Activated T-cell treated with anti-CD3 and anti-CD28 coated beads, Interleukin-2, amount 50 U/mL, for 48 hours (primary cell): Measurements from ENCODE around the gene TSC1.
"Not testable (repeated sequence)": the region's sequence is repeated elsewhere in the genome, so short reads cannot be mapped to it uniquely, and the experiment has no call there.

ENCODE experiments used
- DNase-seq, 2 experiments: peaks; one replicate each; pipeline ENCODE4 v3.0.0-alpha.2; 2020

TSC1 gene

DNA sequence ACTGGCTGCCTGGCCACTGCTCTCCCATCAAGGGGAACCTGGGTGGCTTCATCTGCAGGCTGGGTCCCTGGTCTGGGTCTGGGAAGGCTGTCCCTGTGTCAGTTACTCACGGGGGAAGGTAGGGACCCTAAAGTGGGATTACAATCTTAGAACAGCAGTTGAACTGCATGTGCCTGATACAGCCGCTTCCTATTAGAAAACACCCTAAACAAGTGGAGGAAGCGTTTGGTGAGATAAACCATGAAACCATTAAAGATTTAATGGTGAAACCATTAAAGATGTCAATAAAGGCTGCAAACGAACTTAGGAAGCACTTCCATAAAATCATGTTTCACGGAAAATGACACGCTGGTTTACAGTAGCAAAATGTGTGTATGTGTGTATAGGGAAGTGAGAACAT is 31.5 kb upstream of the TSC1 start:
- no peak for DNase-seq

- DNase-seq, result peak in 1 of 2 experiments; percentile 47
These were observed 29.3 kb upstream of the TSC1 start for GRCh38 chr9:132973713-132974112.

DNA sequence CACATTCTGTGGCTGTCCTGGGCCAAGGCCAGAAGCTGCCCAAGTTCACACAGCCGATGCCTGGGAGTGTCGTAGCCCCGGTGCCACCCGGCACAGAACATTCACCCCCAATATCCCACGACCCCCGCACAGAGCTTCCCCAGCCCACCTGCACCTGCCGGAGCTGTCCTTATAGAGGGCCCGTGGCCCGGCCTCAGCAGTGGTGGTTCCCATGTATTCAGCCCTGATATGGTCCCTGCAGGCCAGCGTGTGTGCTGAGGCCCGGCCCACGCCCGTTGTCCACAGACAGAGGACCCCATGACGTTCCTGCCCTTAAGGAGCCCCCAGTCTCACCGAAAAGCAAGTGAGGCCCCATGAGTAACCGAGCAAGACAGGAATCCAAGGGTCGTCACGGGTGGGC is 28.8 kb upstream of the TSC1 start:
- no peak for DNase-seq

DNA sequence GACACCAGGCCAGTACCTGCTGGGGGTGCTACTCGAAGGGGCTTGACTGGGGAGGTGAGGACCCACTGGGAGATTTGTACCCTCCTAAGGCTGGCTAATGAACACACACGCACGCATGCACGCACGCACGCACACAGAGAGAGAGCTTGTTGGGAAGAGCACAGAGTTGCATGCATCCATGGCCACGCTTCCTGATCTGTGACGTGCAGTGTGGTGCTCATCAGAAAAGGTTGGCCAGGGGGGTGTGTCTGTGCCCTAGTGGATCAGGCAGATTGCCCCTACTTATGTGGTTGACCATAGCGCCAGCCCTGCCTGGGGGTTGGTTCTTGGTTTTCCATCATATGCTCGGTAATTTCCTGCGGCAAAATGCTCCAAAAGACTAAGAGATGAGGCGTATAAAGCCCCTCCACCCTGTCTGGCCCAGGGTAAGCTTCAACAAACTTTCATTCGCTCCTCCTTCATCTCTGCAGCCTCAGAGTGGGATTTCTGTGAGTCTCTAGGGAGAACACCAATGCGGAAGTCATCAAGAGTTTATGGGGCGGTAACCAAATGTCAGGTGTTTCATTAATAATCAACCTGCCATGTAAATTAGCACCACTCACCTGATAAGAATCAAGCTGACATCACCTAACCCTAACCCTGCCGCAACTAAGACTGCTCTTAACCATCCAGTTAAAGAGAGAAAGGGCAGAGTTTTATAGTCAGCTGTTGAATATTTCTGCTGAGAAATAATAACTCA is 26.1 kb upstream of the TSC1 start:
- DNase-seq, result no peak

DNA sequence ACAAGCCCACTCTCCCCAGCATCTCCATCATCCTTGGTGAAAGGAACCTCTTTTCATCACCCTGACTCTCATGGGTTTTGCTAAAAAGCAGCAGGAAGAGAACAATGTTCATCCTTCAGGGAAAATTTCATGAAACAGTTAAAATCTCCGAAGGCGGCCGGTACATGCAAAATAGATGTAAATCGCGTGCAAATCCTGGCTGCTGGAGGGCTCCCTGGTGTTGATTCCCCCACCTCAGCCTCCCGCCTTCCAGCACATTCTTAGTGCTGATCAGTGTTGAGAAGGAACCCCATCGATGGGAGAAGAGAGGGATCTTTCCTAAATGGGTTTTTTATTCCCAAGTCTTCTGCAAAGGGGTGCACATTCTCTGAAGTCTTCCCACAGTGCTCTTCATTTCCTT is 25.4 kb upstream of the TSC1 start:
- no peak for DNase-seq

- not testable (repeated sequence) for DNase-seq
These were observed 23.5 kb upstream of the TSC1 start for GRCh38 chr9:132967908-132968307.

DNA sequence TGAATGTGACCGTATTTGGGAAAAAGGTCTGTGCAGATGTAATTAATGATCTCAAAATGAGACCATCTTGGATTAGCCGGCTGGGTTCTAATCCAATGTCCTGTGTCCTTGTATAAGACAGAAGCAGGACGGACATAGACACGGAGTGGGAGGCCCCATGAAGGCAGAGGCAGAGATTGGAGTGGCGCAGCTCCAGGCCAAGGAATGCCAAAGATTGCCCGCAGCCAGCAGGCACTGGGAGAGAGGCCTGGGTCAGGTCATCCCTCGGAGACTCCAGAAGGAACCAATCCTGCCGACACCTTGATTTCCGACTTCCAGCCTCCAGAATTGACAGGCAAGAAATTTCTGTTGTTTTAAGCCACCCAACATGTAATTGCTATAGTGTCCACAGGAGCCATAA is 21.1 kb upstream of the TSC1 start:
- no peak for DNase-seq

GRCh38 chr9:132961002-132961401 is 16.6 kb upstream of the TSC1 start:
- DNase-seq, result no peak

DNA sequence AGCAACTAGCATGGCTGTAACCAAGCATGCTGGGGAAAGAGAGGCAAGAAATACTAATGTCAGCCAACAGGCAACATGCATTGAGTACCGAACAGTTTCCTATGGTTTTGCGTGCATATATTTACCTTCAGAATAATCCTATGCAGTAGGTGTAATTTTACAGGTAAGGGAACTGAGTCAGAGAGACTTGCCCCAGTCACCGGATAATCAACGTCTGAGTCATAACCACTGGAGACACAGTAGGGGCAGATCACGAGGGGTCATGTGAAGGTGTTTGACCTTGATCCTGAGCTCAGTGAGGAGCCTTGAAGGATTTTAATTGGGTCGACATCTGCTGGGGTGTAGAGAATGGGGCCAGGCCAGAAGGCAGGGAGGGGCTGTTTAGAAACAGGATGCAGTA is 13.4 kb upstream of the TSC1 start:
- no peak for DNase-seq

DNA sequence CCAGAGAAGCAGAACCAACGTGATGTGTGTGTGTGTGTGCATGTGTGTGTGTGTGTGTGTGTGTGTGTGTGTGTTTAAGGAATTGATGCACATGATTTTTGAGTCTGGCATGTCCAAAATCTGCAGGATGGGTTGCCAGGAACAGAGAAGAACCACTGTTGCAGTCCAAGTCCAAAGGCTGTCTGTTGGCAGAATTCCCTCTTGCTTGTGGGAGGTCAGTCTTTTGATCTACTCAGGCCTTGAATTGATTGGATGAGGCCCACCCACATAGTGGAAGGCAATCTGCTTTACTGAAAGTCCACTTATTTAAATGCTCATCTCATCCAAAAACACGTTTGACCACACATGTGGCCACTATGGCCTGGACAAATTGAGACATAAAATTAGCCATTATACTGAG is 11.4 kb upstream of the TSC1 start:
- no peak for DNase-seq

- no peak for DNase-seq
These were observed 10.7 kb upstream of the TSC1 start for GRCh38 chr9:132955123-132955522.

GRCh38 chr9:132949709-132950108 is 5.3 kb upstream of the TSC1 start:
- DNase-seq, result no peak

DNA sequence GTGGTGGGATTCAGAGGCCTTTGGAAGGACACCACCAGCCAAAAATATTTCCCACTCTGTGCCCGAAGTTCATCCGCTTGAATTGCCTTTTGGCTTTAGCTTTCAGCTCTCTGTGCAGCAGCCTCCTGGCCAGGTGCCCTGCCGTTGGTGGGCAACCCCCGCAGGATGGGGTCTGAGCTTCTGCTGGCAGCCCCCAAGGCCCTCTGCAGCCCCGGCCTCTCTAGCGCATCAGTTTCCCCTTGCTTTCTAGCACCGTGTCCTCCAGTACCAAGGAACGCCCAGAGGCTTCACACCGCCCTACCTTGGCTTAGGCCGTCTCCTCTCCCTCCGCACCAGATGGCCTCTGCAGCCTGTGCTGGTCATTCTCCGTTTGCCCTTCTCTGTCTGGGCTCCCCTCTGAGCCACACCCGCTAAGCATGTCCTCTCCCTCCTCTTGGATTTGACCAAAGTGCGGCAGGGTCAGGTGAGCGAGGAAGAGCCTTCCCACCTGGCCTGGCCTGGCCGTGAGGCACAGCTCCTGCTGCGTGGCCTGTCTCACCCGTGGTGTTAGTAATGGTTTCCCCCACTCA is 4.2 kb upstream of the TSC1 start:
- no peak for DNase-seq

DNA sequence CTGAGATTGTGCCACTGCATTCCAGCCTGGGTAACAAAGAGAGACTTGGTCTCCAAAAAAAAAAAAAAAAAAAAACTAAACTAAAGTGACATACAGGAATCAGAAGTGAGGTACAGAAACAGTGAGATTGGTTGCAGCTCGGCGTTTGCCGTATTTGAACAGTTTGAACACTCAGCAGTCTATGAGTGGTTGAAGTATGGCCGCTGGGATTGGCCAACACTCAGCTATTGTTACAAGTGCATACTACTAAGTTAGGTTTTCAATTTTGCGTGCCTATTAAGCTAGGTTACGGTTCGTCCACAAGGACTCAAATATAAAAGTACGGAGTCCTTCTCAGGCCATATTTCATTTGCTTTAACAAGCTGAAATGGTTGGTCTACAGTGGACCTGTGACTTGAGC is 3.3 kb upstream of the TSC1 start:
- DNase-seq, result no peak

DNA sequence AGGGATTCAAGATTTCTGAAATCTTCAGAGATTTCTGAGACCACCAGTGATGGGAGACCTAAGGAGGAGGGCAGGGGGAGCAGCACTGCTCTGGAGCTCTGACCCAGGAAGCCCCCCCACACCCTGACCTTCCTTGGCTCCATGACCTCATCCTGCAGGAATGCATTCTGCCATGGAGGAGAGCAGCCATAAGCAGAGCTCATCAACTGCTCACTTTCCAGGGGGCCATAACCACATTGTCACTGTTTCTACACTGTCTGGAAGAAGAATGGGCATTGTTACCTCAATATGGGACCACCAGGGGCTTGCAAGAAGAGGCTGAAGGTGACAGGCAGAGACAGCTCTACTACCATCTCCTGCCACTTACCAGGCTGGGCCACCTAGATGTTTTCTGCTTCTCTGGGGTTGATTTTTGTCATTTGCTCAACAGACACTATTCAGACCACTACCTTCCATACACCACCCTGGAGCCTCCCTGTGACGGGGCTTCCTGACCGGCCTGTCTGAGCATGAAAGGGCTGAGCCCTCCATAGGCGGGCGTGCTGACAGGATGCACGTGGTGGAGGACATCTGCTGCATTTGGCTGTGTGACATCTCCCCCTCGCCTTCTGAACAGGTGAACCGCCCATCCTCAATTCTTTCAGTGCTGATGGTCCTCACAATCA is 2.3 kb upstream of the TSC1 start:
- no peak for DNase-seq

DNA sequence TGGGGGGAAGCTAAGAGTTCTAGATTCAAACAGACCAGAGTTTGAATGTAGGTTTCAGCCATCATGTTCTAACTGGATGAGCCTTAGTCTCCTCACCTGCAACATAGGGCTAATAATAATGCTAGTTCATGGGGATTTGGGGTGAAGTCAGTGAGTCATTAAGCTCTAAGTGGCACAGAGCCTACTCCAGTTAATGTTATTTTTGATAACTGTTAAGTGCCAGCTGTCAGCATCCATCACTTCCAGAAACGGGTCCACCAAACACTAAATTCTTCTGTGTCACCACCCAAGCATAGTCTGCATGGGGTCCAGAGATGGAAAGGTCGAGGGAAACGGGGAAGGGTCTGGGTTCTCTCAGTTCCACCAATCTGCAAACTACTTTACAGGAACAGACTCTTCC is 1.8 kb upstream of the TSC1 start:
- DNase-seq, result no peak

DNA sequence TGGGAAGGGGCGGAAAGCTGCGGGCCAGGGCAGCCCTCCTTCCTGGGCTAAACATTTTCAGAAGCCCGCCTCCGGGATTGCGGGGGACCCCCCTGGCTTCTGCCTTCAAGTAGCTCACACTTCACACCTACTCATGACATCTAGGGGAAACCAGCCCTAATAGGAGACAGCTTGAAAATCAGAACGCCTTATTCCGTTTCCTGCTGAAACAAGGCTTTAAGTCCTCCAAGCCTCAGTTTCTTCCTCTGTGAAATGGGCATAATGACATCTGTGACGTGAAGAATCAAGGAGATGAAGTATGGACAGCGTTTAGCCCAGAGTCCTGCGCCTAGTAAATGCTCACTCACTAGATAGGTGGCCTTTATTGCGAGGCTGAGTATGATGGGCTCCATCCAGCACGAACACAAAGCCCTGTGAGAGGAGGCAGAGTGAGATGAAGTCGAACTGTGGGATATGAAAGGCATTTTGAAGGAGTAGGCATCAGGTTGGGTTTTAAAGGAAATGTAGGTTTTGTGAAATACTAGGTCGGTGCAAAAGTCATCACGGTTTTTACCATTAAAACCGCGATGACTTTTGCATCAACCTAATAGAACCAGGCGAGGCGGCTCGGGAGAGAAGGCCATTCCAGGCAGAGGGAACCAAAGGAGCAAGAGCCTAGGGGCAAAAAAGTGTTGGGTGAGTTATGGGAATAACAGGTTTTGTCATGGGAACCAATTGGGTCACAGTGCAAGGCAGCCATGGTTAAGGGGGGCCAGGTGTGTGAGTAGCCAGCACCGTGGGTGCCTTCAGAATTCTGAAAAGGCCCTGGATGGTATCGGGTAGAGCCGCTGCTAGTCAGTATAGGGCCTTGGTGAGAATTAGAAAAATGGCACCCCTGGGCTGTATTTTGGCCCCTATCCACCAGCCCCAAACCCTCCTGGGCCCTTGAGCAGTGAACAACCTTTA is 1.0 kb upstream of the TSC1 start:
- DNase-seq, result no peak

DNA sequence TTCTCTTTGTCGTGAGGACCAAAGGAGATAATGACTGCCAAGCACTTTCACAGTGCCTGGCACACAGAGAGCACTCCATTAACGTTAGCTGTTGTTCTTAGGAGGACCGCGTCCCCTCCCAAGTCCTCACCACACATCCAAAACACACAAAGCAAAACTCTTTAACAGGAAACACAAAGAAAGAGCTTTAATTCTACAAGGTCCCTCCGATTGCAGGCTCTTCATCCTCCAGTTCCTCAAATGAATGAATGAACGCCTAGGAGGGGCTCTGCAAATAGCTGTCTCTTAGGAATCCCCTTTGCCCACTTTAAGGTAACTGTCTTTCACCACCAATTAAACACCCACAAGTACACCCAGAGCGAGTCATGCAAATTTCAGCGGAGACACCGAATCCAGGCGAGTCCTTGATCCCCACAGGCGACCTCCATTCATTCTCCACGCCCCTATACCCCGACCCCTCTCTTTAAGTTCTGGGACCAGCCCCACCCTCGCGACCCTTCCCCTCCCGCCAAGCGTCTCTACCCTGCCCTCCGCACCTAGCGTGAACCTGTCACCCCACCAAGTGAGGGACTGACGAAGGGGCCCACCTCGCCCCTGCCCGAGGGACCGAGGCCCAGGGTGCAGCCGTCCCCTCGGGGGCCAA is 644 bp downstream of the TSC1 start:
- peak in 1 of 2 experiments; percentile 23 for DNase-seq

DNA sequence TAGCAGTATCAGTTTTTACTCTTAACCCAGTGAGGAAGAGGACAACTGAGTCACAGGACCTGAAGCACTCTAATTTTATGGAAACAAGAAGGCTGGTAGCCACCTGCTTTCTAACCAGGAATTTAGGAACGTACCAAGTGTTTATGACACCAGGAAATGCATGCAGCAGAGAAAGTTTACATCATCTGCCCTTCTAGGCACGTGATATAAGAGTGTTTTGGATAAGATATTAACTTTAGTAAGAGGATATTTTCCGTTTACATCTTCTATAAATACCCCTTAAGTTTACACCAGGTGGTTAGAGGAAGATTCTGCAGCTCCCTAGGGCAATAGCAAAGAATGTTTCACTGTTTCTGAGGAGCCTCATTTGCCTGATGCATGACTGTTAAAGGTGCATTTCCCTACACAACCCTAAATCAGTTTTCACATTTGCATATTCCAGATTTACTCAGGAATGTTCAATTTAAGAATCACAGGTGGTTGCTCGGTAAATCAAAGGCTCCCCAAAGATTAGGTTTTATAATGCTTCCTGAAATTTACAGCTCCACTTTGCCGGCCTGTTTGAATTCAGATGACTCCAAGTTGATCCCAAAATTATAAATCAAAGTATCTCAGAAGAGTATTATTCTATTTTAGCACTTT is 1.8 kb downstream of the TSC1 start:
- no peak for DNase-seq

- DNase-seq, result no peak
These were observed 5.2 kb downstream of the TSC1 start for GRCh38 chr9:132939169-132939568.

DNA sequence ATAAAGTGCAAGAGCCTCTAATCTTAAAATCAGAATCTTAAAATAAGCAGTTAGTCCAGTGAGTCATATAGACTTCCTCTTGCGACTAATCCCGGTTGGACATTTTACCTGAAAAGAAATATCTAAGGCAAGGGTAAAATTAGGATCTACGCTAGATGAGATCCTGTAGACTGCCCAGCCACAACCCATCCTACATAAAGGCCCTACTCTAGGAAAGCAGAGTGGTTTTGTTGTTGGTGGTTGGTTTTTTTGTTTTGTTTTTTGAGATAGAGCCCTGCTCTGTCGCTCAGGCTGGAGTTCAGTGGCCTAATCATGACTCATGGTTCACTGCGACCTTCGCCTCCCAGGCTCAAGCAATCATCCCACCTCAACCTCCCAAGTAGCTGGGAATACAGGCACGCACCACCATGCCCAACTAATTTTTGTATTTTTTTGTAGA is 6.9 kb downstream of the TSC1 start:
- no peak for DNase-seq

DNA sequence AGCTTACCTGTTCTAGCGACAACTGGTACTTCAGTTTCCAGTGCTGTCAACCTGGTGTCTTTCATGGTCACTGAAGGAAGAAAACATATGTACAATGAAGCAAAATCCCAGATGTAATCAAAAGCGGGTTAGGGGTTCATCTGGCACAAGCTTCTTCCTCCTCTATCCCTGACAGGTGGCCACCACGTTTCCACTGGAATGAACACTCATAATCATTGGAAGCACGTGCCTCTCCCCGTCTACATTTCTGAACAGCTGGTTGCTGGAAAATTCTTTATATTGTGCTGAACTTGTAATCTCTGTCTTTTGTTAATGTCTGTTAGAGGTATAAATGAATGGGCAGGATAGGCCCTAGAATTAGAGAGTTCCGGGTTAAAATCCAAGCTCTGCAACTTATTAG is 9.4 kb downstream of the TSC1 start:
- no peak for DNase-seq
